Hippocampal formation (tissue), 2 donors: ENCODE data around the gene LRRC8C.
A peak's percentile ranks its signal among the peaks of the same experiment; 100 is the strongest.
"Not testable (repeated sequence)": the region's sequence is repeated elsewhere in the genome, so short reads cannot be mapped to it uniquely, and the experiment has no call there.

ENCODE experiments used
- DNase-seq, 2 donors: peaks; one replicate each; lab custom pipeline; 2025; lab: John Stamatoyannopoulos, UW

The LRRC8C gene

GRCh38 chr1:89632657-89633247 is at the start of gene LRRC8C:
Gene LRRC8C, plus strand, starts transcription at chr1:89633120. Its CDS starts 53,354 bp downstream, at chr1:89686474.
- DNase-seq: peak; percentile 69 to 88

GRCh38 chr1:89584211-89584610 is 48.7 kb upstream of the LRRC8C start:
- no peak for DNase-seq

GRCh38 chr1:89584781-89585180 is 48.1 kb upstream of the LRRC8C start:
- no peak for DNase-seq

- no peak for DNase-seq
Measured at GRCh38 chr1:89587729-89588161, 45.2 kb upstream of the LRRC8C start.

GRCh38 chr1:89588480-89588879 is 44.4 kb upstream of the LRRC8C start:
- DNase-seq: no peak

GRCh38 chr1:89589515-89589914 is 43.4 kb upstream of the LRRC8C start:
- DNase-seq: no peak

- DNase-seq: no peak
Measured at GRCh38 chr1:89590341-89591080, 42.4 kb upstream of the LRRC8C start.

- not testable (repeated sequence) for DNase-seq
Measured at GRCh38 chr1:89592861-89593302, 40.0 kb upstream of the LRRC8C start.

GRCh38 chr1:89594096-89594740 is 38.7 kb upstream of the LRRC8C start:
- no peak for DNase-seq

GRCh38 chr1:89596698-89597097 is 36.2 kb upstream of the LRRC8C start:
- no peak for DNase-seq

GRCh38 chr1:89598450-89599331 is 34.2 kb upstream of the LRRC8C start:
- peak in 1 of 2 donors; percentile 74 for DNase-seq

- no peak for DNase-seq
Measured at GRCh38 chr1:89599332-89599630, 33.6 kb upstream of the LRRC8C start.

GRCh38 chr1:89600451-89601224 is 32.3 kb upstream of the LRRC8C start:
- no peak for DNase-seq

- no peak for DNase-seq
Measured at GRCh38 chr1:89602871-89603404, 30.0 kb upstream of the LRRC8C start.

- no peak for DNase-seq
Measured at GRCh38 chr1:89603651-89604413, 29.1 kb upstream of the LRRC8C start.

- DNase-seq: no peak
Measured at GRCh38 chr1:89604414-89604735, 28.5 kb upstream of the LRRC8C start.

GRCh38 chr1:89605692-89606091 is 27.2 kb upstream of the LRRC8C start:
- DNase-seq: no peak

- DNase-seq: no peak
Measured at GRCh38 chr1:89606227-89606980, 26.5 kb upstream of the LRRC8C start.

GRCh38 chr1:89607156-89607555 is 25.8 kb upstream of the LRRC8C start:
- no peak for DNase-seq
